ENCODE results near the gene PIGZ. TPM values are rescaled to one million over a fixed set of nuclear protein-coding genes. Genes with fewer than 3 reads are reported as not detected.

Gene PIGZ
- total RNA-seq, 1 experiment from 2014 or later: 5.1 TPM

GRCh38 chr3:196965804-196966173 is 2.8 kb downstream of the PIGZ start:
- Mint-ChIP-seq H3K9me3 (ENCODE audit: unreplicated experiment) (peaks cover 2% of the 10 kb centered on the region), H3K27me3 (ENCODE audit: insufficient read depth, unreplicated experiment) (no peaks in the 10 kb centered on the region), H3K4me3 (ENCODE audit: unreplicated experiment) (no peak overlapping the region), H3K36me3 (ENCODE audit: insufficient read depth, unreplicated experiment) (peaks cover 39% of the 10 kb centered on the region), H3K4me1 (ENCODE audit: low read depth, unreplicated experiment) (peaks cover 36% of the 10 kb centered on the region), H3K27ac (ENCODE audit: unreplicated experiment) (no peak overlapping the region)
- Histone ChIP-seq H3K36me3 (ENCODE audit: control insufficient read depth, insufficient read depth, low read length) (peaks cover 16% of the 10 kb centered on the region), H3K4me1 (peaks cover 33% of the 10 kb centered on the region), H3K27me3 (replicated peaks; ENCODE audit: control insufficient read depth, insufficient read depth, low read length) (no peaks in the 10 kb centered on the region), H3K9me3 (no peaks in the 10 kb centered on the region), H3K4me3 (ENCODE audit: low read depth, low read length) (no peak overlapping the region)
- ChIA-PET POLR2A (no interaction called here), CTCF (no interaction called here)
- intact Hi-C loops (cut with micrococcal nuclease; ENCODE audit: unreplicated experiment): no loop called here
- no peak for DNase-seq
- no peak for TF ChIP-seq CTCF (IDR thresholded peaks at IDR 0.05; ENCODE audit: insufficient read depth in 1 of 2, low read depth in 1 of 2, low read length in 1 of 2, severe bottlenecking in 1 of 2, unreplicated experiment in 1 of 2)
- BruUV-seq (replicated peaks): TSS peak; percentile 5

GRCh38 chr3:196965112-196965803 is 3.4 kb downstream of the PIGZ start:
- Histone ChIP-seq H3K36me3 (ENCODE audit: control insufficient read depth, insufficient read depth, low read length) (peaks cover 16% of the 10 kb centered on the region), H3K27me3 (replicated peaks; ENCODE audit: control insufficient read depth, insufficient read depth, low read length) (no peaks in the 10 kb centered on the region), H3K4me3 (ENCODE audit: low read depth, low read length) (no peak overlapping the region), H3K9me3 (no peaks in the 10 kb centered on the region), H3K4me1 (peaks cover 28% of the 10 kb centered on the region)
- no peak for DNase-seq
- Mint-ChIP-seq H3K36me3 (ENCODE audit: insufficient read depth, unreplicated experiment) (peaks cover 43% of the 10 kb centered on the region), H3K9me3 (ENCODE audit: unreplicated experiment) (peaks cover 7% of the 10 kb centered on the region), H3K4me3 (ENCODE audit: unreplicated experiment) (no peak overlapping the region), H3K27ac (ENCODE audit: unreplicated experiment) (no peak overlapping the region), H3K4me1 (ENCODE audit: low read depth, unreplicated experiment) (peaks cover 36% of the 10 kb centered on the region), H3K27me3 (ENCODE audit: insufficient read depth, unreplicated experiment) (no peaks in the 10 kb centered on the region)
- intact Hi-C loops (cut with micrococcal nuclease; ENCODE audit: unreplicated experiment): no loop called here
- no TSS peak for BruUV-seq (replicated peaks)
- ChIA-PET POLR2A (no interaction called here), CTCF (no interaction called here)
- TF ChIP-seq CTCF (IDR thresholded peaks at IDR 0.05; ENCODE audit: insufficient read depth in 1 of 2, low read depth in 1 of 2, low read length in 1 of 2, severe bottlenecking in 1 of 2, unreplicated experiment in 1 of 2): no peak

- Mint-ChIP-seq H3K4me1 (ENCODE audit: low read depth, unreplicated experiment) (peaks cover 34% of the 10 kb centered on the region), H3K27ac (ENCODE audit: unreplicated experiment) (peak overlapping the region; percentile 82), H3K9me3 (ENCODE audit: unreplicated experiment) (peaks cover 22% of the 10 kb centered on the region), H3K27me3 (ENCODE audit: insufficient read depth, unreplicated experiment) (no peaks in the 10 kb centered on the region), H3K4me3 (ENCODE audit: unreplicated experiment) (no peak overlapping the region), H3K36me3 (ENCODE audit: insufficient read depth, unreplicated experiment) (peaks cover 44% of the 10 kb centered on the region)
- Histone ChIP-seq H3K36me3 (ENCODE audit: control insufficient read depth, insufficient read depth, low read length) (peaks cover 16% of the 10 kb centered on the region), H3K27me3 (replicated peaks; ENCODE audit: control insufficient read depth, insufficient read depth, low read length) (no peaks in the 10 kb centered on the region), H3K4me1 (peaks cover 26% of the 10 kb centered on the region), H3K4me3 (ENCODE audit: low read depth, low read length) (no peak overlapping the region), H3K9me3 (no peaks in the 10 kb centered on the region)
- intact Hi-C loops (cut with micrococcal nuclease; ENCODE audit: unreplicated experiment): loop anchor here (2.0 kb wide), 1 partner anchor 21 kb away; the partner anchor contains the start of gene NCBP2
- no peak for TF ChIP-seq CTCF (IDR thresholded peaks at IDR 0.05; ENCODE audit: insufficient read depth in 1 of 2, low read depth in 1 of 2, low read length in 1 of 2, severe bottlenecking in 1 of 2, unreplicated experiment in 1 of 2)
- ChIA-PET CTCF (interaction anchor here (0.6 kb wide), 1 partner anchor 25 kb away, joined by 3 read pairs; no protein-coding TSS in a partner anchor), POLR2A (no interaction called here)
- no peak for DNase-seq
- no TSS peak for BruUV-seq (replicated peaks)
Observed at GRCh38 chr3:196963631-196963953, 5.0 kb downstream of the PIGZ start.
